ENCODE data around the gene BLOC1S4.
A peak's percentile ranks its signal among the peaks of the same experiment; 100 is the strongest.

The BLOC1S4 gene

DNA sequence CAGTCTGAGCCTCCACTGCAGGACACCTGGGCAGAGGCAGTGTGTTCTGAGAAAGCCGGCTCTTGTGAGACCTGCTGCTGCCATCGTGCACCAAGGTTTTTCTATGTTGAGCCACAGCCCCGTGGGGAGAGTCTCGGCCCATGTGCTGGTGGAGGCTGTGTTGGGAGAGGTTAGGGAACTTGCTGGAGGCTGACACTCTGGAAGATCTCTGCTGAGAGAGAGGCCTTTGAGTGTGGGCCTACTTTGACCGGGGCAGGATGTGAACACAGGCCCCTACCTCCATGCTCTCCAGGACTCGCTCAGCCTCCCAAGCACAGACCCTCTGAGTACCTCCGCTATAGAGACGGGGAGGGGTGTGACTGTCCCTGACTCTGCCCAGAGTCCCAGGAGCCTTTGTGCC is 23.6 kb upstream of the BLOC1S4 start:
- DNase-seq (ENCODE audit: low read depth) = no peak

DNA sequence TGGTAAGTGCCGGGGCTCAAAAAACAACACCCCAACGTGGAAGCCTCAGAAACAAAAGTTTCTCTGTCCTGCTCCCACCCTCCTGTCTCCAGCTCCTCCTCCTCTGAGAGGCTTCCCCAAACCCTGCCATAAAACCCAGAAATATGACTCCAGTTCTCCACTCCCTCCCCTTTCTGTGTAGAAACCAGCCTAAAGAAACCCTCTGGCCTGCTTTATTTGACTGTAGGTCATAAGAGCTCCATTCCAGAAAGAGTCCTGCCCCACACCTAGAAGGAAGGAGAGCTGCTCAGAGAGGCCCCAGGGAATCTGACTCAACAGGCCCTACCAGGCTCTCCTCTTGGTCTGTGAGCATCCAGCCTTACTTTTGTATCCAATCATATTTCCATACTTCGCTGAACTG is 23.2 kb upstream of the BLOC1S4 start:
- no peak for DNase-seq (ENCODE audit: low read depth)

DNA sequence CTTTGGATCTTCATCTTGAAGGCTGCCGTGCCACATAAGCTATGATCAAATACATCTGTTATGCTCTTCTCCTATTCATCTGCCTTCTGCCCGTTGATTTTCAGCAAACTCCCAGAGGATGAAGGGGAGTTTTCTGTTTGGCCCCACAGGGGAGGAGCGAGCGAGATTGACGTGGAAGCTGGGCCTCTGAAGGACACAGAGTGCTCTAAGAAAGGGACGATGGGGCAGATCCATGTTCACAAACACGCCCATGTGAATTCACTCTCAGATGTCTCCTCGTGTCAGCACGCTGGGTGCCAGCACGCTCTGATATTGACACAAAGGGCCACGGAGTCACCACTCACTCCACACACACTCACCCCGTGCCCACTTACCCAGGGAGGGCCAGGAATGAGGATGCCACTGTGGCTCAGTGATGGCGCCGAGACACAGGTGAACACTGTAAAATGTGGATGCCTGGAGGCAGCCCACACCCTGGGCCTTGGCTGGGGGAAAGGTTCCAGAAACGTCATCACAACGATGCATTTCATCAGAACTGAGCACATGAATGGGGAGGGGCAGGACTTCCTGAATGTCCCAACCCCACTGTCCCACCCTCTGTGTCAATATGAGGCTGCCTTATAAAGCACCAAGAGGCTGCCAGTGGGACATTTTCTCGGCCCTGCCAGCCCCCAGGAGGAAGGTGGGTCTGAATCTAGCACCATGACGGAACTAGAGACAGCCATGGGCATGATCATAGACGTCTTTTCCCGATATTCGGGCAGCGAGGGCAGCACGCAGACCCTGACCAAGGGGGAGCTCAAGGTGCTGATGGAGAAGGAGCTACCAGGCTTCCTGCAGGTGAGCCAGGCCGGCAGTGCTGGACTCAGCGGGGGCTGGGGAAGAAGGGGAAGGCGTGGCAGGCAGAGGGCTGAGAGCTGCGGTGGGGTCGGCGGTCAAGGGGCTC is 22.5 kb upstream of the BLOC1S4 start, which contains the start of gene S100P:
TSS of gene S100P (plus strand) at position 648 of the 946 bp plus-strand sequence. CDS start at position 703, 55 bp downstream.
- DNase-seq (ENCODE audit: low read depth) = no peak

DNA sequence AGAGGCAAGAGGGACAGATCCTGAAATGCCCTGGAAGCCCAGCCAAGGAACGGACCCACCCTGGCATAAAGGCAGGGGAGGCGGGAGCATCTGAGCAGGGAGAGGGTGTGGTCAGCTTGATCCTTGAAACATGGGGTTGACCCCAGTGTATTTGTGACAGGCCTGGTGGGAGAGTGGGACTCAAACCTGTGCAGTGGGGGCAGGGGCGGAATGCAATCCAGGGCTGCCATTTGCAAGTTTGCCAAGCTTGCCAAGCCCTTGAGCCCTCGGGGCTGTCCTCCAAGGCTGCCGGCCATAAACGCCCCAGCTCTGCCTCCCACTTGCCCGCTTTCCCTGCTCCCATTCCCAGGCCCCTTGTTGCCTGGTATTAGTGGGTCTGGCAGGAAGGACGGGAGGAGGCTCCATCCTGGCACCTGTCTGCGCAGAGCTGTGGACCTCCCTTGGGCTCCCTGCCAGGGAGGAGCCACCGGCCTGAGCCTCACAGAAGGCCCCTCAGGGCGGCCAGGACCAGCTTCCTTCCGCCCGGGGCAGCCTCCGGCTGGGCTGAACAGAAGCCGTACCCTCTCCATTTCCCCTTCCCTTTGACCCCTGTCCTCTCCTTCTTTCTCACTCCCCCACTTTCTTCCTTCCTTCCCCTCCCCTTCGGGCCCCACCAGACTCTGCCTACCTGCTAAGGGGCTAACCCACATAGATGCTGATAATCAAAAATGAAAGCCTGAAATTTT is 21.6 kb upstream of the BLOC1S4 start:
- DNase-seq (ENCODE audit: low read depth) = no peak

DNA sequence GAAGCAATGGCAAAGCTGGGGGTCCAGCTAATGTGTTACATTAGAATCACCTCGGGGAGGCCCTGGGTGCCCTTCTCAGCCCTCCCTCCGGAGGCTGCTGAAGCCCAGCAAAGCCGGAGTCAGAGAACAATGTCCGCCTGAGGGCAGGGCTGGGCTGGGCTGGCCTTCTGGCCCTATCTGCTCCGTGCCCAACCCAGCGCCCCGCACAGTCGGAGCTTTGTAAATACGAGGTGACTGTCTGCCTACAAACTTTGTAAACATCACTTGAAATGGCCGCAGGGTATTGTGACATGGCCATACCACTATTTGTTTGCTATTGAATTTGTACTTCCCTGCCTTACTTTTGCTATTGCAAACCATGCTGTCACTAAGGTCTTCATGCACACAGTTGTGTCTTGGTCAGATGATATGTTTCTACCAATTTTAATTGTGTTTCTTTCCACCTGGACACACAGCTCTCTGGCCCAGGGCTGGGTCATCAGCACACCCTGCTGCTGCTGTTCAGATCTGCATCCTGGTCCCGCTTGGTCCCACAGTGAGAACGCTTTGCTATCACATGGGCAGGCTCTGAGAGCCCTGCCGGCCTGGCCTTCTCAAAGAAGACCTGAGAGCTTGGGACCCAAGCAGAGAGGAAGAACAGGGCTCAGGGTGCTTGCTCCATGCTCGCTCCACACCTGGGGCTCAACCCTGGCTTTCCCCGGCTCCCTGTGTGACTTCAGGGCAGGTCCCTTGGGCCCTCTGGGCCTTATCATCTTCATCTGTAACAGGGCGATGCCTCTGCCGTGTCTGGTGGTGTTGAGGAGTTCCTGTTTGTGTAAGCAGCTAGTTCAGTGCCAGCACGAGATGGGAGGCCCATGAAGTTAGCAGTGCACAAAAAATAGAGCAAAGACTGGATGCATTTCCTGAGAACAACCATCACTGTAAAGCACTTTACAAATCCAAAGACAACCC is 20.0 kb upstream of the BLOC1S4 start:
- no peak for DNase-seq (ENCODE audit: low read depth)

DNA sequence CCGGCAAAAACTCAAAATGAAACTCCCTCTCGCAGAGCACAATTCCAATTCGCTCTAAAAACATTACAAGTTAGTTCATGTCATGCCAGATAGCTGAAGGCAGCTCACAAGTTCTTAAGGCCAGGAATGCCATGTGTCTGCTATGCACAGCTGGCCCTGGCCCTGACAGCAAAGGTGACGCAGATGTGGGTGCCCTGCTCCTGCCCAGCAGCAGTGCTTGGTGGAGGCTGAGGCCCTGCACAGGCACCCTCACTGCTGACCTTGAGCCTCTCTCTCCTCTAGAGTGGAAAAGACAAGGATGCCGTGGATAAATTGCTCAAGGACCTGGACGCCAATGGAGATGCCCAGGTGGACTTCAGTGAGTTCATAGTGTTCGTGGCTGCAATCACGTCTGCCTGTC is 19.4 kb upstream of the BLOC1S4 start:
- DNase-seq (ENCODE audit: low read depth) = no peak

DNA sequence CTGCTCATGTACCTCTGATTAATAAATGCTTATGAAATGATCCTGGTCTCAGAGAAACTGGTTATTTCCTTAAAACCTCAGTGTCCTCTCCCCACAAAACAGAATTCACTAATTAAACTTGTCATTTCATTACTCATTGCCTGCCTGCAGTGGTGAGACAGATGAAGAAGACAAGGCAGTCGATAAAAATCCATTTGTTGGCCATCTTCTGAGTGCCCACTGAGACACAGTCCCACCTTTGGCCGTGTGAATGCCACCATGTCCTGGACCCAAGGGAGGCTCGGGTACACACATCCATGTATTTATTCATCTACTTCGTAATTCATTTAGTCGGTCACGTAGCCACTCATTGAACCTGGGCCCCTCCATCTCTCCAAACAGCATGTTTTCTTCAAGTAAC is 18.8 kb upstream of the BLOC1S4 start:
- DNase-seq (ENCODE audit: low read depth) = no peak

DNA sequence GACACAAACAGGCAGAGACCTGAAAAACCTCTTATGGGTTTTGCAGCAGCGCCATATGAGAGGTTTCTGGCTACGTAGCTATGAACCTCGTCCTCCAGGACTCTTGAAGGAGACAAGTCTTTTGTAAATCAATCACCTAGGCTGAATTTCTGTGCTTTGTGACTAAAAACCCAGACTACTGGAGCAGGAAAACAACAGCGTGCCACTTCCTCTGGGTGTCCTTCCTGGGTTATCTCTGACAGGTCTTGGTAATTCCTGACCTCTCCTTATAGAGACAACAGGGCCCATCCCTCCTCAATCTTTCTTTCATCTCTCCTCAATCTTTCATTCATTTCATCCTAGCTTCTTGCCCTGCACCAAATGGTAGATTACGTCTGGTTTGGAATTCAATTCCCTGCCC is 16.6 kb upstream of the BLOC1S4 start:
- no peak for DNase-seq (ENCODE audit: low read depth)

DNA sequence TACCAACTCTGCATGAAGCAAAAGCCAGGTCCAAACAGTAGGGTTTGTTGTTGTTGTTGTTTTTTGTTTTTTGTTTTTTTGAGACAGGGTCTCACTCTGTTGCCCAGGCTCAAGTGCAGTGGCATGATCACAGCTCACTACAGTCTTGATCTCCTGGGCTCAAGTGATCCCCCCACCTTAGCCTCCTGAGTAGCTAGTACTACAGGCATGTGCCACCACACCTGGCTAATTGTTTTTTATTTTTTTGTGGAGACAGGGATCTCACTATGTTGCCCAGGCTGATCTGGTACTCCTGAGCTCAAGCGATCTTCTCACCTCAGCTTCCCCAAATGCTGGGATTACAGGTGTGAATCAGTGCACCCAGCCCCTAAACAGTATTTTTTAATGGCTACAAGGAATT is 16.1 kb upstream of the BLOC1S4 start:
- no peak for DNase-seq (ENCODE audit: low read depth)

DNA sequence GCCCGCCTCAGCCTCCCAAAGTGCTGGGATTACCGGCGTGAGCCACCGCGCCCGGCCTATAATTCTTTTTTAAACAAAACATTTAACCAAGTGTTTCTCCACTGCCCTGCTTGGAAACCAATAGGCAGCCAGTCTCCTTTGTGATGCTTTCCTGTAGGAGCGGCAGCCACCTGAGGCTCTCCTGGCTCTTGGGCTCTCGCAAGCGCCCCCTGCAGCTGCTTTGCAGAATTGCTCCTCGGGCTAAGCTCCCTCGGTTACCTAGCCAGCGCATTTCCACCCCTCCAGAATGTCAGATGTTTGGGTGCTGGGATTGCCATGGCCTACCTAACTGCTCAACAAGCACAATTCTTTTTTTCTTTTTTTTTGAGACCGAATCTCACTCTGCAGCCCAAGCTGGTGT is 14.6 kb upstream of the BLOC1S4 start:
- DNase-seq (ENCODE audit: low read depth) = no peak

DNA sequence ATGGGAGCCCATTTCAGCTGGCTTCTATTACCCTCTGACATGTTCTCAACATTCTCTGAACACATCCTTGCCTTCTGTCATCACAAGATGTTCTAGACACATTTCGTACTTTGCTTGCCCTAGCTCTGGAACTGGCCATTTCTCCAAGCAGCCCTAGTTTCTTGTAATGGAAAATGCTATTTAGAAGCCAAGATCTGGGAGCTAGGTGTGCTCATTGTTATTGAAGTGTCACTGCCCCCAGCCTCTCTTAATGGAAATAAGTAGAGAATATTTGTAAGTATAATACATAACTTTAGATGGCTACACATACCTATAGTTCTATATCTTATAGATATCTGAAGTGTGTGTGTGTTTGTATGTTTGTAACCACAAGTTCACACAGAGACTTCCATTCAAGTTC is 13.2 kb upstream of the BLOC1S4 start:
- DNase-seq (ENCODE audit: low read depth) = no peak

DNA sequence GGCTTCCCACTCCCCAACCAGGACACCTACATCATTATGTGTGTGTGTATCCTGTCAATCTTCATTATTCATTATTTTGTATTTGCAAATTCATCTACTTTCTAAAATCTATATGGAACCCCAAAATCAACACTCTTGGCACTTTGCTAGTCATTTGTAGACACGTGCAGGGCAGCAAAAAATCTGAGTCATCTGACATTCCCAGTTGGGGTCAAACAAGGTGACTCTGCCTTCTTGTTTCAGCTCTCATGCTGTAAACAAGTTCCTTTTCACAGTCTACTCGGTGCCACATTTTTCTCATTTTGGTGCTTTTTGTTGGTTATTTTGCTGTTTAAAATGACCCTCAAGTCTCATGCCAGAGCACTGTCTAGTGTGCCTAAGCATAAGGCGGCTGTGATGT is 12.2 kb upstream of the BLOC1S4 start:
- no peak for DNase-seq (ENCODE audit: low read depth)

DNA sequence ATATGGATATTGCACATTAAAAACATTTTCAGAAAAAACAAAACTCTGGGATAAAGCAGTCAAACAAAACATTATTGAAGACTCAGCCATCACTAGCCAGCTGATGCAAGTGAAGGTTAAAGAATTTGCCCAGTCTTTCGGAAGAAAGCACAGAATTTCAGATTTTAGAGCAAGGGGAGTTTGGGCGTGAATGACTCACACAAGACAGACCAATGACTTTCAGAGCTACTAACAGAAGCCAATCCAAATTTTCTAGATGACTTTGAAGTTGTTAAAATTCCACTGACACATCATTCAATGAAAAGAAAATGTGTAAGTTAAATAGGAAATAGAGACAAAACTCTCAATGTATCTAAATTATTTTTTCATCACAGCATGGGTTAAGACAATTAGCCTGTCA is 10.3 kb upstream of the BLOC1S4 start:
- DNase-seq (ENCODE audit: low read depth) = no peak

DNA sequence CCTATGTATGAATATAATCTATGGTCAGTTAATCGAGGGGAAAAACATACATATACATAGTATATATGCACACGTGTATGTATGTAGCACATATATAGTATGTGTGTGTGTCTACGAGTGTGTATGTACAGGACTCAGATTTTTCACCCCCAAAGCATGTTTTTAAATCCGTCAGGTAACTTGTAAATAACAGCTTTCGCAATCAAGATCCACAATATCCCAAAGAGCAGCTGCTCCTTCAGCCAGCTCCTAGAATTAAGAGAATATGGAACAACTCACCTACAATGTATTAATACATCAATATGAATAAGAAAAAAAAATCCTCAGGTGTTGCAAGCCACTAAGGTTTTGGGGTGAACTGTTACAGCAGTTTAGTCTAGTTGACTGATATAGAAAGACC is 9.8 kb upstream of the BLOC1S4 start:
- no peak for DNase-seq (ENCODE audit: low read depth)

DNA sequence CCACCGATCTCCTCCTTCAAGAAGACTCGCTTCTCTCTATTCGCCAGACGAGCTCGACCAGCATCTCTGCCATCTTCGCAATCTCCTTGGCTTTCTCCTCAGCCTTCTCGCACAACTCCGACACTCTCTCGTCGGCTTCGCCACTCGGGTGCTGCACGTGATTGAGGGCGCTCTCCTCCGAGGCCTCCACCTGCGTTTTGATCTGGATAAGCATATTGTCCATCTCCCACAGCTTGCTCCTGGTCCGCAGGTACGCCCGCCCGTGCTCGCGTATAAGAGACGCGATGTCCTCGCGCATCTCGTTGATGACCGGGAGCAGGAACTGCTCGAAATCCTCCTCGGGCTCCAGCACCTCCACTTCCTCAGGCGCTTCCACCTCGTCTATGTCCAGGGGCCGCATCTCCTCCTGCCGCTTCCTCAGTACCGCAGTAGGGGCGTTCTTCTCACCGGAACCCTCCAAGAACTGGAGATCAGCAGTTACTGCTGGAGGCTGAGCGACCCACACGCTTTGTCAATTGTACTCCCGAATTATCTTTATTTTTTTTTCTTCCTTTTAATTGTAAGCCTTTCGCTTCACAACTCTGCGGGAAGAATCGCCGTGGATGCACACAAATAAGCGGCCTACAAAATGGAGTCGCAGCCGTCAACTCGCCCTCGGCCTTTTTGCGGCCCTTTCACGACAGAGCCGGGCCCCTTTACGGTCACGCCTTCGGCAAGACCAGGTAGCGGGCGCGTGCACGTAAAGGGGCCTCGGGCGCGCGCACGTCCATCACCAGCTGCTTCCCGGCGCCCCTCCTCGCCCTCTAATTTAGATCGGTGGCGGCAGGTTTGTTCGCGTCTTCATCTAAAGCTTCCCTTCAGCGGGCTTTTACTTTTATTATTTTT is 6.5 kb upstream of the BLOC1S4 start, which contains the start of gene MRFAP1L1:
TSS of gene MRFAP1L1 (minus strand) at position 636 of the 885 bp plus-strand sequence. CDS start at position 400, 236 bp downstream.
- DNase-seq (ENCODE audit: low read depth) = peak; percentile 91

DNA sequence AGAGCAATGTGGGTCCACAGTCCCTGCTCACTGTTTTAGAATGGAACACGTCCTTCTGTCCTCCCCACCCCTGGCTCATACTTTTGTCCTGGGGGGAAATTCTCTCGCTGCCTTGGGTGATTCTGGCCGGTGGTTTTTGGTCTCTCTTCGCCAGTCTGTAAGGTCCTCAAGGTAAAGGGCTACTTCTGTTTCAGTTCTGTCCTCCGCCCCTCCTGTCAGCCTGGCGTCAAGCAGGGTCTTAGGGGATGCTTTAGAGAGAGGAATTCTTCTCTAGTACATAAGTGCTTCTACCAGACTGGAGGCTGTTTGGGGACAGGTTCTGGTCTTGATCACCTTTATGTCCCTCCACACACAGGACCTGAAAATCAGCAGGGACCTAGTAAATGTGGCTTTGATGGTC is 5.7 kb upstream of the BLOC1S4 start:
- no peak for DNase-seq (ENCODE audit: low read depth)

DNA sequence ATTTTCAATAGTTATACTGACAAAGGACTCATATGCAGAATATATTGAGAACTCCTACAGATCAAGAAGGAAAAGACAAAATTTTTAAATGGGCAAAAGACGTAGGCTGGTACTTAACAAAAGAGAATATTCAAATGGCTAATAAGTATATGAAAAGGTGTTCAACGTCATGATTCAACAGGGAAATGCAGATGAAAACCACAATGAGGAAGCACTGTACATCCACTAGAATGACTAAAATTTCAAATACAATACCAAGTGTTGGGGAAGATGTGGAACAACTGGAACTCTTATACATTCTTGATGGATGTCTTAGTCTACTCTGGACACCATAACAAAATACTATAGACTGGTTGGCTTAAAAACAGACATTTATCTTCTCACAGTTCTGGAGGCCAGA is 5.0 kb upstream of the BLOC1S4 start:
- DNase-seq (ENCODE audit: low read depth) = no peak

DNA sequence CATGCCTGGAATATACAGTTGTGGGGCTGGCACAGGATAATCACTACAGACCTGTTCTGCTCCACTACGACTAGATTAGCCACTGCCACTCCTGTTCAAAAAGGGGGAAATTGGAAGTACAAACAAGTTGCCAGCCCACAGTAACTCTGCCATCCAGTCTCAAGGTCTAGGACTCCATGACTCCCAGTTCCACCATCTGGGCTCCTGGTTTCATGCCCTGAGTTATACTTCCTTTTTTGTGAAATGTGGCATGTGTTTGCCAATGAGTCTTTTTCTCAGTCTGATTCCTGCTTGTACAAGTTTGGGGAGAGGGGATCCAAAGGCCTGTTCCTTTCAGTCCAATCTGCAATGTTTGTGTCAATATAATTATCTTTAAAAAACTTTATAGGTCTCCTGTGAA is 1.0 kb upstream of the BLOC1S4 start:
- DNase-seq (ENCODE audit: low read depth) = no peak

DNA sequence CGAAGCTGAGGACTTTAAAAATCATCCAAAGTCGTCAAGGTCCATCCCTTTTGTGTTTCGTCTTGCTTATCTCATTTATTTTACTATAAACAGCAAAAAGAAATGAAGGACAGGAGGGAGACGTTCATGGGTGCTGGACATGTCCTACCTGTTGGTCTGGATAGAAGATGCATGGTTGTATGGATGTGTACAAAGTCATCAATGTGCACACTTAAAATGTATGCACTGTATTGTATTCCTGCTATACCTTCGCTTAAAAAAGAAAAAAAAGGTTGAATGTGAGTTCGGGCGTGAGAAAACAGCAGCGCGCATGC is 313 bp upstream of the BLOC1S4 start:
- DNase-seq (ENCODE audit: low read depth) = no peak

DNA sequence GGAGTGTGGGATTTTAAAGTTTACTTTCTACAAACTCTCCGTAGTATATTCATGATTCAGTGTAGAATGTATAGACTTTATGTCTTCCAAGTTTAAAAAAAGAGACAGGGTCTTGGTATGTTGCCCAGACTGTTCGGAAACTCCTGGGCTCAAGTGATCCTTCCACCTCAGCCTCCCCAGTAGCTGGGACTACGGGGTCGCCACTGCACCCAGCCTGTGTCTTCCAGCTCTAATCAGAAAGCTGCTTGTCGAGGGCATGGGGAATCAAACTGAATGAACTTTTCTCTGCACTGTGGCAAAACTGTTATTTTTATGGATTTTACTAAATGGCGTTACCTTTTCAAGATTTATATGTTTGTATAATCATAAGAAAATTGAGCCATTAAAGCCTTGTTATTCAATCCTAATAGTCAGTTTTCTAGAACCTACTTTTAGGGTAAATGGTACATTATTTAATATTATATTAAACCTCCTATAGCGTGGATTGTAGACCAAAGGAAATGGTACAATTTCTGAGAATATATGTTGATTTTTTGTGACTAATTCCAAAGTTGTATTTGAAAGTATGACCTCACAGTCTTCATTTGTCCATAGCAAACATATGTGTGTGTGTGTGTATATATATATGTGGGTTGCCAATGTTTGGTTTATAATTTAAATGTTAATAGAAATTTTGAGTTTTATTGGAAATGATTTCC is 1.1 kb downstream of the BLOC1S4 start:
- no peak for DNase-seq (ENCODE audit: low read depth)

Measured in GM04504 (cell line).